IMR-90 (cell line): Measurements from ENCODE around the gene PTGDR2. TPM values are rescaled to one million over a fixed set of nuclear protein-coding genes. Genes with fewer than 3 reads are reported as not detected.

ENCODE experiments used
- ATAC-seq: fragments of 200-7000 bp; cut with Tn5 transposase; 2 replicates; pipeline ENCODE4 v1.9.1; 2020; ENCODE audit warnings: low read depth, mild to moderate bottlenecking, moderate library complexity
- BruUV-seq: library from RNA; stranded (reverse); fragments of 400-500 nt; replicated peaks from 2 replicates; lab custom pipeline; 2021; lab: Mats Ljungman, UMichigan
- CTCF ChIA-PET: fragments of 300-600 bp; formaldehyde crosslinking; extraction: SDS; loops from one replicate; lab custom pipeline; 2021; ENCODE audit warnings: antibody characterized with exemption; lab: Yijun Ruan, JAX
- POLR2A ChIA-PET: fragments of 300-600 bp; sonication (Branson Sonifier 250); formaldehyde crosslinking; loops from one replicate; lab custom pipeline; 2022; ENCODE audit warnings: antibody characterized with exemption; ENCODE audit not compliant: unreplicated experiment; lab: Charles Lee
- DNase-seq: peaks from one replicate; pipeline ENCODE4 v3.0.0; 2013
- H2AFZ ChIP-seq: replicated peaks from 2 replicates; pipeline ENCODE3; 2013; ENCODE audit warnings: low read length, mild to moderate bottlenecking; ENCODE audit not compliant: poor library complexity
- H2AK5ac ChIP-seq: 2 replicates; pipeline ENCODE4 v1.6.1; 2013; ENCODE audit warnings: low read depth, low read length, inconsistent platforms
- H2AK9ac ChIP-seq: replicated peaks from 2 replicates; pipeline ENCODE3; 2013; ENCODE audit warnings: mild to moderate bottlenecking, low read depth, low read length, moderate library complexity; ENCODE audit not compliant: poor library complexity
- H2BK120ac ChIP-seq: 2 replicates; pipeline ENCODE4 v1.6.1; 2013; ENCODE audit warnings: low read depth, low read length, inconsistent platforms
- H2BK15ac ChIP-seq: 3 replicates; pipeline ENCODE4 v1.6.1; 2013; ENCODE audit warnings: low read depth, low read length, inconsistent platforms
- H2BK20ac ChIP-seq: 2 replicates; pipeline ENCODE4 v1.6.1; 2013; ENCODE audit warnings: low read depth, mild to moderate bottlenecking, inconsistent platforms, low read length, moderate library complexity
- H2BK5ac ChIP-seq: 2 replicates; pipeline ENCODE4 v1.6.1; 2013; ENCODE audit warnings: mild to moderate bottlenecking, low read depth, low read length, inconsistent platforms; ENCODE audit not compliant: poor library complexity, severe bottlenecking
- H3K14ac ChIP-seq: replicated peaks from 2 replicates; pipeline ENCODE4 v1.6.1; 2013; ENCODE audit warnings: low read depth, low read length, inconsistent platforms
- H3K18ac ChIP-seq: 2 replicates; pipeline ENCODE4 v1.6.1; 2013; ENCODE audit warnings: low read depth, low read length, control low read depth
- H3K23ac ChIP-seq: 2 replicates; pipeline ENCODE4 v1.6.1; 2013; ENCODE audit warnings: low read depth, low read length, inconsistent platforms
- H3K27ac ChIP-seq: 2 replicates; pipeline ENCODE4 v1.5.1; 2013; ENCODE audit warnings: mild to moderate bottlenecking, control low read depth, low read length; ENCODE audit not compliant: insufficient read depth
- H3K27me3 ChIP-seq: 2 replicates; pipeline ENCODE4 v1.6.1; 2013; ENCODE audit warnings: low read length; ENCODE audit not compliant: control insufficient read depth, insufficient read depth
- H3K36me3 ChIP-seq: 2 replicates; pipeline ENCODE4 v1.6.1; 2013; ENCODE audit warnings: low read length, mixed read lengths; ENCODE audit not compliant: control insufficient read depth, insufficient read depth
- H3K4ac ChIP-seq: 2 replicates; pipeline ENCODE4 v1.6.1; 2013; ENCODE audit warnings: low read depth, low read length, inconsistent platforms
- H3K4me1 ChIP-seq: 2 replicates; pipeline ENCODE4 v1.6.1; 2013; ENCODE audit warnings: low read length, mixed read lengths; ENCODE audit not compliant: control insufficient read depth, insufficient read depth
- H3K4me2 ChIP-seq: 2 replicates; pipeline ENCODE4 v1.6.1; 2013; ENCODE audit warnings: low read depth, mild to moderate bottlenecking, control low read depth, low read length, moderate library complexity
- H3K4me3 ChIP-seq: 2 replicates; pipeline ENCODE4 v1.5.1; 2013; ENCODE audit warnings: low read depth, mild to moderate bottlenecking, control low read depth, low read length, moderate library complexity; ENCODE audit not compliant: insufficient read depth
- H3K56ac ChIP-seq: 2 replicates; pipeline ENCODE4 v1.6.1; 2013; ENCODE audit warnings: low read length, inconsistent platforms; ENCODE audit not compliant: insufficient read depth; ENCODE audit errors: extremely low read depth
- H3K79me1 ChIP-seq, 2 experiments: 2 replicates each; pipeline ENCODE4 v1.6.1; 2013; ENCODE audit warnings: low read length in 2 of 2, inconsistent platforms in 1 of 2, low read depth in 1 of 2
- H3K9ac ChIP-seq: 2 replicates; pipeline ENCODE4 v1.6.1; 2013; ENCODE audit warnings: low read depth, low read length, control low read depth
- H3K9me1 ChIP-seq: 2 replicates; pipeline ENCODE4 v1.6.1; 2013; ENCODE audit warnings: low read length, inconsistent platforms; ENCODE audit not compliant: insufficient read depth
- H3K9me3 ChIP-seq: 2 replicates; pipeline ENCODE4 v1.6.1; 2013; ENCODE audit warnings: low read length; ENCODE audit not compliant: control insufficient read depth, insufficient read depth
- H4K20me1 ChIP-seq: 2 replicates; pipeline ENCODE4 v1.6.1; 2013; ENCODE audit warnings: low read length, inconsistent platforms; ENCODE audit not compliant: insufficient read depth
- H4K5ac ChIP-seq: 2 replicates; pipeline ENCODE4 v1.6.1; 2013; ENCODE audit warnings: mild to moderate bottlenecking, low read depth, low read length, control low read depth
- H4K8ac ChIP-seq, 2 experiments: 2 replicates each; pipeline ENCODE4 v1.6.1; 2013; ENCODE audit warnings: low read depth in 2 of 2, low read length in 2 of 2, control low read depth in 1 of 2, inconsistent platforms in 1 of 2
- H4K91ac ChIP-seq: 2 replicates; pipeline ENCODE4 v1.6.1; 2013; ENCODE audit warnings: low read depth, low read length, inconsistent platforms; ENCODE audit not compliant: insufficient read depth
- BHLHE40 ChIP-seq: fragments of 150-350 bp; IDR thresholded peaks from 2 replicates; pipeline ENCODE4 v1.6.1; 2016; ENCODE audit warnings: mild to moderate bottlenecking, low read depth, low read length
- RAD21 ChIP-seq: IDR thresholded peaks from 2 replicates; pipeline ENCODE4 v1.6.1; 2012; ENCODE audit warnings: low read length, improper control_type of control experiment
- WGBS, 2 experiments: methylation state at CpG; one replicate each; pipeline versions ENCODE4 v1.1.5 to v1.1.7; 2013; ENCODE audit warnings: missing lambda C conversion rate in 2 of 2; ENCODE audit not compliant: insufficient read length in 1 of 2; ENCODE audit errors: extremely low coverage in 2 of 2; 5-methylcytosine and 5-hydroxymethylcytosine counted together
- dilution Hi-C: fragments of 300-500 bp; cut with HindIII; formaldehyde crosslinking; loops from one replicate; pipeline ENCODE4 v1.14.3; 2018; ENCODE audit warnings: low sequenced_read_pairs; ENCODE audit not compliant: unreplicated experiment
- in situ Hi-C: fragments of 300-500 bp; cut with MboI; formaldehyde crosslinking; loops from 3 replicates; pipeline ENCODE4 v1.14.3; 2019; ENCODE audit warnings: low sequenced_read_pairs, inconsistent platforms, mixed read lengths
- intact Hi-C: fragments of 100-400 bp; cut with micrococcal nuclease; formaldehyde crosslinking; loops from 2 replicates; pipeline ENCODE4 v1.10.0; 2022
- polyA plus RNA-seq, 3 experiments: library from polyadenylated mRNA; depleted of rRNA; stranded (reverse); fragments of >200 nt; gene quantifications; 2 replicates each; pipeline ENCODE4 v1.2.3, GENCODE V29; 2012; ENCODE audit warnings: low replicate concordance in 1 of 3
- total RNA-seq: library from RNA; depleted of rRNA; stranded (reverse); fragments of >200 nt; gene quantifications from 2 replicates; pipeline ENCODE4 v1.2.3, GENCODE V29; 2012

Gene PTGDR2
- total and polyA plus RNA-seq, 2 of the 4 experiments (the other 2 are of a cell fraction) = under 0.01 to 0.12 TPM

- H3K14ac ChIP-seq = no peak overlapping the region
- DNase-seq = no peak
- H3K9ac ChIP-seq = no peak overlapping the region
- in situ Hi-C loops = no loop called here
- no peak overlapping the region for H2BK15ac ChIP-seq
- ChIA-PET POLR2A (no interaction called here), CTCF (no interaction called here)
- H2BK120ac ChIP-seq = no peak overlapping the region
- no peak overlapping the region for H3K27ac ChIP-seq
- no peak overlapping the region for H3K4ac ChIP-seq
- H2AK5ac ChIP-seq = no peak overlapping the region
- H3K79me1 ChIP-seq = no peaks in the 10 kb centered on the region
- no peak overlapping the region for H3K56ac ChIP-seq
- peaks cover 27% of the 10 kb centered on the region for H3K27me3 ChIP-seq
- H4K20me1 ChIP-seq = no peaks in the 10 kb centered on the region
- no peak overlapping the region for H3K4me3 ChIP-seq
- no TSS peak for BruUV-seq
- TF ChIP-seq BHLHE40 (no peak), RAD21 (no peak)
- H4K5ac ChIP-seq = no peak overlapping the region
- no peak for ATAC-seq
- no peaks in the 10 kb centered on the region for H3K9me1 ChIP-seq
- no peak overlapping the region for H2BK5ac ChIP-seq
- H3K4me2 ChIP-seq = no peak overlapping the region
- no peak overlapping the region for H3K18ac ChIP-seq
- intact Hi-C loops = no loop called here
- no peak overlapping the region for H4K91ac ChIP-seq
- no peak overlapping the region for H2AK9ac ChIP-seq
- dilution Hi-C loops = no loop called here
- no peak overlapping the region for H3K23ac ChIP-seq
- no peak overlapping the region for H4K8ac ChIP-seq
- H3K4me1 ChIP-seq = no peaks in the 10 kb centered on the region
- no CpG with 5 or more reads among the region's 4 CpGs for WGBS, 2 experiments
- H3K36me3 ChIP-seq = no peaks in the 10 kb centered on the region
- H2BK20ac ChIP-seq = no peak overlapping the region
- H3K9me3 ChIP-seq = peaks cover 8% of the 10 kb centered on the region
- H2AFZ ChIP-seq = no peak overlapping the region
Measured at GRCh38 chr11:60818057-60818456, 37.7 kb downstream of the PTGDR2 start.
